Measurements from ENCODE around the gene KLF2.

DNA sequence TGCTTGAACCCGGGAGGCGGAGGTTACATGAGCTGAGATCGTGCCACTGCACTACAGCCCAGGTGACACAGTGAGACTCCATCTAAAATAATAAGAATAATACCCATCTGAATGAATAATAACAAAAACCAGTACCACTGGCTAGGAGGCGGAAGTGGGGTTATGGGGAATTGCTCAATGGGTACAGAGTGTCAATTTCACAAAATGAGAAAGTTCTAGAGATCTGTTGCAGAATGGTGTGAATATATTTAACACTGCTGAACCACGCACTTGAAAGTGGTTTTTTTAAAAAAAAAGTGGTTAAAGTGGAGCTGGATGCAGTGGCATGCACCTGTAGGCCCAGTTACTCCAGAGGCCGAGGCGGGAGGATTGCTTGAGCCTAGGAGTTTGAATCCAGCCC is 18.5 kb downstream of the KLF2 start:
- TF ChIP-seq GATA3 (IDR thresholded peaks at IDR 0.05; ENCODE audit: low read depth, low read length) (no peak), GATA2 (IDR thresholded peaks at IDR 0.05; ENCODE audit: low read depth, low read length) (no peak)
